ENCODE data around the gene RUNX3. TPM values are rescaled to one million over a fixed set of nuclear protein-coding genes. Genes with fewer than 3 reads are reported as not detected.
A peak's percentile ranks its signal among the peaks of the same experiment; 100 is the strongest.

The RUNX3 gene
- total and polyA plus RNA-seq, 8 donors, result 0.98 to 8.7 (median 1.5) TPM

DNA sequence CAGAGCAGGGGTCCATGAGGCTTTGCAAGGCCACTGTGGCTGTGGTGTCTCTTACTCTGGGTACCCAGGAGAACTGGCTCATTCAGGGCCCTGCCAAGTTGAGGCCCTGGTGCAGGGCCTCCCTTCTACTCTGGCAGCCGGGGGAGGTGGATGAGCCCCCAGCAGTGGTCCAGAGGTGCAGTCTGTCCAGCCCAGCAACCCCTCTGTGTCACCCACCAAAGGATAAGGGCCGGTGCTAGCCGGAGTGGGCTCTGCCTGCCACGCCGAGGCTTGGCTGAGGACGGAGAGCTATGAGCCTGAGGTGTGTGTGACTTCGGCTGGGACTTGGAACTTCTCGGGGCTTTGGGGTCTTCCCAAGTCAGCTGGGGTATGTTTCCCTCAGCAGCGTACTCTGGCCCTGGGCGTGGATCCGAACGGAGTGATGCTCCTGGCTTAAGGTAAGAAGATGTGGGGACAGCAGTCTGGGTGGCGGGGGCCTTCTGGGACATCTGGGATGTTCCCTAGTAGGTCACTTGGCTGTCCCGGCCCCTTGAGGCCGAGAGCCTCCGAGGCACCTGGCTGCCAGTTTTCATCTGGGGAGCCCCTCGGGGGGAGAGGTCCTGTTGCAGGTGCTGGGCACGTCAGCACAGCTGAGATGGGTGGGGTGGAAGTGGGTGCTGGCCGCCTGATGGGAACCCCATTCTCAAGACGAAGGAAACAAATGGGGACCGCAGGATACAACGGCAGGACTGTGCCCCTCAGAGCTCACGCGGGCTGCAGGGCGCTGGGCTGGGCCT is 25.9 kb downstream of the RUNX3 start:
- Histone ChIP-seq H3K36me3 (peaks cover 0 to 39% of the 10 kb centered on the region in 2 donors), H3K4me1 (peaks cover 0 to under 1% of the 10 kb centered on the region in 2 donors), H3K27me3 (peaks cover 0 to 49% of the 10 kb centered on the region in 2 donors), H3K4me3 (no peak overlapping the region), H3K27ac (no peak overlapping the region), H3K9me3 (no peaks in the 10 kb centered on the region)
- ATAC-seq (no peak), DNase-seq (peak in 1 of 4 donors; percentile 22)
- TF ChIP-seq, protein P1, sequence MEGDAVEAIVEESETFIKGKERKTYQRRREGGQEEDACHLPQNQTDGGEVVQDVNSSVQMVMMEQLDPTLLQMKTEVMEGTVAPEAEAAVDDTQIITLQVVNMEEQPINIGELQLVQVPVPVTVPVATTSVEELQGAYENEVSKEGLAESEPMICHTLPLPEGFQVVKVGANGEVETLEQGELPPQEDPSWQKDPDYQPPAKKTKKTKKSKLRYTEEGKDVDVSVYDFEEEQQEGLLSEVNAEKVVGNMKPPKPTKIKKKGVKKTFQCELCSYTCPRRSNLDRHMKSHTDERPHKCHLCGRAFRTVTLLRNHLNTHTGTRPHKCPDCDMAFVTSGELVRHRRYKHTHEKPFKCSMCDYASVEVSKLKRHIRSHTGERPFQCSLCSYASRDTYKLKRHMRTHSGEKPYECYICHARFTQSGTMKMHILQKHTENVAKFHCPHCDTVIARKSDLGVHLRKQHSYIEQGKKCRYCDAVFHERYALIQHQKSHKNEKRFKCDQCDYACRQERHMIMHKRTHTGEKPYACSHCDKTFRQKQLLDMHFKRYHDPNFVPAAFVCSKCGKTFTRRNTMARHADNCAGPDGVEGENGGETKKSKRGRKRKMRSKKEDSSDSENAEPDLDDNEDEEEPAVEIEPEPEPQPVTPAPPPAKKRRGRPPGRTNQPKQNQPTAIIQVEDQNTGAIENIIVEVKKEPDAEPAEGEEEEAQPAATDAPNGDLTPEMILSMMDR (IDR thresholded peaks at IDR 0.05), result no peak
- intact Hi-C loops (cut with DNase I), result no loop called here

DNA sequence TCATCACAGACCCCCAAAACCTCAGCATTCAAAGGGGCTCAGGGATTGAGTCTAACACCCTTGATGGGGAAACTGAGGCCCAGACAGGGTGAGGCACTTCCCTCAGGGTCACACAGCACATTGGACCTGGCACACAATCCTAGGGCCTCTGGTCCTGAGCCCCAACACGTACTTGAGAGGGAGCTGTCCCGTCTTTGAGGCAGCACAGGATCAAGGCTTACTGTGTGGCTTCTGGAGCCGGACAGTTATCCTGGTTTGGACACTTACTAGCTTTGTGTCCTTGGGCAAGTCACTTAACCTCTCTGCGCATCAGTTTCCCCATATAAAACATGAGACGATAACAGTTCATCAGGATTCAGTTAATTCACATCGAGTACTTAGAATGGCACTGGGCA is 26.5 kb downstream of the RUNX3 start:
- no peak overlapping the region for H3K27ac ChIP-seq
- H3K36me3 ChIP-seq, result peaks cover 0 to 39% of the 10 kb centered on the region in 2 donors
- intact Hi-C loops (cut with DNase I), result no loop called here
- ATAC-seq, result no peak
- H3K9me3 ChIP-seq, result no peaks in the 10 kb centered on the region
- TF ChIP-seq, protein P1 (IDR thresholded peaks at IDR 0.05), result no peak
- no peaks in the 10 kb centered on the region for H3K4me1 ChIP-seq
- DNase-seq, result peak in 1 of 4 donors; percentile 23
- peaks cover 0 to 52% of the 10 kb centered on the region in 2 donors for H3K27me3 ChIP-seq
- no peak overlapping the region for H3K4me3 ChIP-seq

DNA sequence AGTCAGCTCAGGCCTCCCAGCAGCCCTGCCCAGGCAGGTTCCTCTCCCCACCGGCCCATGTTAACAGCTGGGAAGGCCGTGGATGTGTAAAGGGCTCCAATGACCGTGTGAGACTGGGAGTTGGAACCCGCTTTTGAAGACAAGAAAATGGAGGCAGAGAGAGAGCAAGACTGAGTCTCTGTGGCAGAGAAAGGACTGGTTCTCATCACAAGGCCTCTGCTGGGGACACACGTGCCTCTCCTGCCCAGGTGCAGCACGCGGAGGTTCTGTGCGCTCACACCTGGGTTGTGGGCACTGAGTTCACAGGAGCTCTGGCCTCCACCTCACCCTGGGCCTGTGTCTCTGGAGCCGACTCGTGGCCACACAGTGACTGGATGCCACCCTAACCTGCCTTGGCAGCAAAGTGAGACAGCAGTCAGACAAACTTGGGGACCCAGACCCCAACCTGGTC is 27.0 kb downstream of the RUNX3 start:
- Histone ChIP-seq H3K27me3 (peaks cover 0 to 56% of the 10 kb centered on the region in 2 donors), H3K4me3 (no peak overlapping the region), H3K9me3 (no peaks in the 10 kb centered on the region), H3K27ac (no peak overlapping the region), H3K36me3 (peaks cover 0 to 39% of the 10 kb centered on the region in 2 donors), H3K4me1 (no peaks in the 10 kb centered on the region)
- TF ChIP-seq, protein P1 (IDR thresholded peaks at IDR 0.05), result no peak
- intact Hi-C loops (cut with DNase I), result no loop called here
- ATAC-seq (no peak), DNase-seq (peak in 1 of 4 donors; percentile 12)

DNA sequence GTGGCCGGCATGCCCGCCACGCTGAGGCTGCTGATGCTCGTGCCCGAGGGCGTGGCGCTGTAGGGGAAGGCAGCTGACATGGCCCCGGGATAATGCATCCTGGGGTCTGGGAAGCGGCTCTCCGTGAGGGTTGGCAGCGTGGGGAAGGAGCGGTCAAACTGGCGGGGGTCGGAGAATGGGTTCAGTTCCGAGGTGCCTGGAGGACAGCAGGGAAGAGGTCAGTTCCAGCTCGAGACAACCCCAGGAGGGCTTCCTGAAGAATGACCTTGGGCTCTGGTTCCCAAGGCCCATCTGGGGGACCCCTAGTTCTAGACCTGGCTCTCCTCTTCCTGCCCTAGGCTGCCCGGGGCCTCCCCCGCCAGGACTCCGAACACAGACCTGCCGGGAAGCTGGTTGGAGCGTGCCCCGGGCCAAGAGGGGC is 27.6 kb downstream of the RUNX3 start:
- peak in 1 of 4 donors; percentile 22 for DNase-seq
- ATAC-seq, result no peak
- H3K4me3 ChIP-seq, result no peak overlapping the region
- peaks cover 0 to 59% of the 10 kb centered on the region in 2 donors for H3K27me3 ChIP-seq
- H3K27ac ChIP-seq, result no peak overlapping the region
- H3K36me3 ChIP-seq, result peaks cover 0 to 39% of the 10 kb centered on the region in 2 donors
- no peaks in the 10 kb centered on the region for H3K4me1 ChIP-seq
- TF ChIP-seq, protein P1 (IDR thresholded peaks at IDR 0.05), result no peak
- intact Hi-C loops (cut with DNase I), result no loop called here
- H3K9me3 ChIP-seq, result no peaks in the 10 kb centered on the region

DNA sequence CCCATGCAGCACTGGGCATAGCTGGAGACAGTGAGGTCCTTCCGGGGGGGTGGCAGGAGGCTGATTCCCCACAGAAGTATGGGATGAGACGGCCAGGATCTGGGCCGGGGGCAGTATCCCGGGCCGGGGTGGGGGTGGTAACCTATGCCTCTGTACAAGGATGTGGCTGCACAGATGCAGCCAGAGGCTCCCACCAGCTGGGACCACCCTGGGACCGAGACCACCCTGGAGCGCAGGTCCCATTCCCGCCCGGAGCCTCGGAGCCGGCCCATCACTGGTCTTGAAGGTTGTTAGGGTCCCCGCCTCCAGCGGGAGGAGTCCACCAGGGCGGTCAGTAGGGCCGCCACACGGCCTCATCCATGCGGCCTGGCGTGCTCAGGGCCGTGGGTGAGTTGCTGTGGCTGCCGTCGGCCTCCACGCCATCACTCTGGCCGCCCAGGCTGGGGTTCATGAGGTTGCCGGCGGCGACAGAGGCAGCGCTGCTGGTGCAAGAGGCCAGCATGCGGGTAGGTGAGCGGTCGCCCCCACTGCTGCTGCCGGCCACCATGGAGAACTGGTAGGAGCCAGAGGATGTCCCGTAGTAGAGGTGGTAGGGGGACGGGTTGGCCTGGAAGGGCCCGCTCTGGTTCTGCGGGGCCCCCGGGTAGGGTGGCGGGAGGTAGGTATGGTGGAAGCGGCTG is 28.1 kb downstream of the RUNX3 start:
- H3K4me1 ChIP-seq, result no peaks in the 10 kb centered on the region

More for the DNA sequence above, 28.1 kb downstream of the RUNX3 start:
- Histone ChIP-seq H3K36me3 (peaks cover 0 to 37% of the 10 kb centered on the region in 2 donors), H3K9me3 (no peaks in the 10 kb centered on the region), H3K4me3 (no peak overlapping the region), H3K27ac (no peak overlapping the region), H3K27me3 (peaks cover 0 to 65% of the 10 kb centered on the region in 2 donors)
- peak in 1 of 4 donors; percentile 26 for DNase-seq
- TF ChIP-seq, protein P1 (IDR thresholded peaks at IDR 0.05), result no peak
- intact Hi-C loops (cut with DNase I), result no loop called here
- no peak for ATAC-seq
